ENCODE data around the gene RSPO3. TPM values are rescaled to one million over a fixed set of nuclear protein-coding genes. Genes with fewer than 3 reads are reported as not detected.

Gene RSPO3
- total RNA-seq, 1 experiment from 2014 or later = 0.11 TPM

DNA sequence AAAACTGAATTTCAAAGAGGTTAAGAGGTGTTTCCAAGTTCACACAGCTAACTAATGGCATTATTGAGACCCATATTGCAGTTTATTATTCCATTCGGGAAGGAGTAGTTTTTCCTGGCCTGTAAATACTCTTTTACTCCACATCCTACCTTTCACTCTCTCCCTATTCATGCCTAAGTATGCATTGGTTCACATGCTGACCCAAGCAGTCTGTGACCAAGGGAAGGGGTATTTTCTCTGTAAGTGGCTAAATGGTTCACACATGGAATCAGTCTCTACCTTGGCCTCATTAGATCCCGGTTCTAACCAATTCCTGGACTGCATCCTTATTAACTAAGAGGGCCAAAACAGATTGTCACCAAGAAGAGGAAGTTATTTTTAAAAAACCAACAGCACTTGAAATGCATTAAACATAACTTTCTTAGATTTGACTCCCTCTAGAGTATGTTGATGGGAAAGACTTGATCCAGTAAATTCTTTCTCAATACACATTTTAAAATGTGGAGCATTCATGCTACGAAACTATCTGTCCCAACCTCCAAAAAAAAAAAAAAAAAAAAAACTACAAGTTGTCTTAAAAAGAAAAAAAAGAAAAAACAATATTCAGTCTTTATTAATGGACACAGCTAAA, 17.8 kb upstream of the RSPO3 start:
- H3K4me3 Mint-ChIP-seq (ENCODE audit: unreplicated experiment) = no peak overlapping the region
- H3K27me3 Mint-ChIP-seq (ENCODE audit: insufficient read depth, unreplicated experiment) = no peaks in the 10 kb centered on the region
- peaks cover 5% of the 10 kb centered on the region for H3K4me1 ChIP-seq
- H3K9me3 Mint-ChIP-seq (ENCODE audit: unreplicated experiment) = no peaks in the 10 kb centered on the region
- no peaks in the 10 kb centered on the region for H3K36me3 ChIP-seq (ENCODE audit: control insufficient read depth, insufficient read depth, low read length)
- intact Hi-C loops (cut with micrococcal nuclease; ENCODE audit: unreplicated experiment) = loop anchor here (1.0 kb wide), 2 partner anchors 296 to 571 kb away; no protein-coding TSS in a partner anchor
- ChIA-PET POLR2A (no interaction called here), CTCF (no interaction called here)
- no peaks in the 10 kb centered on the region for H3K9me3 ChIP-seq
- BruUV-seq (replicated peaks) = no TSS peak
- H3K4me1 Mint-ChIP-seq (ENCODE audit: low read depth, unreplicated experiment) = peaks cover 5% of the 10 kb centered on the region
- H3K27ac Mint-ChIP-seq (ENCODE audit: unreplicated experiment) = no peak overlapping the region
- TF ChIP-seq, protein P1, sequence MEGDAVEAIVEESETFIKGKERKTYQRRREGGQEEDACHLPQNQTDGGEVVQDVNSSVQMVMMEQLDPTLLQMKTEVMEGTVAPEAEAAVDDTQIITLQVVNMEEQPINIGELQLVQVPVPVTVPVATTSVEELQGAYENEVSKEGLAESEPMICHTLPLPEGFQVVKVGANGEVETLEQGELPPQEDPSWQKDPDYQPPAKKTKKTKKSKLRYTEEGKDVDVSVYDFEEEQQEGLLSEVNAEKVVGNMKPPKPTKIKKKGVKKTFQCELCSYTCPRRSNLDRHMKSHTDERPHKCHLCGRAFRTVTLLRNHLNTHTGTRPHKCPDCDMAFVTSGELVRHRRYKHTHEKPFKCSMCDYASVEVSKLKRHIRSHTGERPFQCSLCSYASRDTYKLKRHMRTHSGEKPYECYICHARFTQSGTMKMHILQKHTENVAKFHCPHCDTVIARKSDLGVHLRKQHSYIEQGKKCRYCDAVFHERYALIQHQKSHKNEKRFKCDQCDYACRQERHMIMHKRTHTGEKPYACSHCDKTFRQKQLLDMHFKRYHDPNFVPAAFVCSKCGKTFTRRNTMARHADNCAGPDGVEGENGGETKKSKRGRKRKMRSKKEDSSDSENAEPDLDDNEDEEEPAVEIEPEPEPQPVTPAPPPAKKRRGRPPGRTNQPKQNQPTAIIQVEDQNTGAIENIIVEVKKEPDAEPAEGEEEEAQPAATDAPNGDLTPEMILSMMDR (IDR thresholded peaks at IDR 0.05; ENCODE audit: insufficient read depth in 1 of 2, low read depth in 1 of 2, low read length in 1 of 2, severe bottlenecking in 1 of 2, unreplicated experiment in 1 of 2) = peak; percentile 34 to 36
- H3K27me3 ChIP-seq (replicated peaks; ENCODE audit: control insufficient read depth, insufficient read depth, low read length) = no peaks in the 10 kb centered on the region
- no peak for DNase-seq
- no peak overlapping the region for H3K4me3 ChIP-seq (ENCODE audit: low read depth, low read length)
- H3K36me3 Mint-ChIP-seq (ENCODE audit: insufficient read depth, unreplicated experiment) = peaks cover 6% of the 10 kb centered on the region

DNA sequence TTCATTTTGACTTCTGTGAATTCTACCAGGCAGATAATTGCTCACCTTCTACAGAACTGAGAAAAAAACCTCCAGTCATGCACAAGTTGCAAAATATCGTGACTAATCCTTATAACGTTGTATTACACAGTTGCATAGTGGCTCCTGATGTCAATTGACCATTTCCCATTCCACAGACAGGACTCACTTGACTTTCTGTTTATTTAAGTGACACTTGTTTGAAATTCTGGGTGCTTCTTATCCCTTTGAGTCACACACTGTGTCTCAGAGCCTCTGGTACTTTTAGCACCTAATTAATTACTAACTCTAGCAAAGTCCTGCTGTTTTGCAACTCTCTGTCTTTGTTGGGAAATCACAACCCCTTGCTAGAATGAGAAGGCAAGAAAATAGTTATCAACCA, 16.2 kb upstream of the RSPO3 start:
- ChIA-PET POLR2A (no interaction called here), CTCF (no interaction called here)
- Mint-ChIP-seq H3K9me3 (ENCODE audit: unreplicated experiment) (no peaks in the 10 kb centered on the region), H3K4me3 (ENCODE audit: unreplicated experiment) (no peak overlapping the region), H3K27me3 (ENCODE audit: insufficient read depth, unreplicated experiment) (no peaks in the 10 kb centered on the region), H3K4me1 (ENCODE audit: low read depth, unreplicated experiment) (peaks cover 5% of the 10 kb centered on the region), H3K27ac (ENCODE audit: unreplicated experiment) (no peak overlapping the region), H3K36me3 (ENCODE audit: insufficient read depth, unreplicated experiment) (peaks cover 6% of the 10 kb centered on the region)
- no peak for DNase-seq
- Histone ChIP-seq H3K36me3 (ENCODE audit: control insufficient read depth, insufficient read depth, low read length) (no peaks in the 10 kb centered on the region), H3K9me3 (no peaks in the 10 kb centered on the region), H3K27me3 (replicated peaks; ENCODE audit: control insufficient read depth, insufficient read depth, low read length) (no peaks in the 10 kb centered on the region), H3K4me3 (ENCODE audit: low read depth, low read length) (no peak overlapping the region), H3K4me1 (peaks cover 5% of the 10 kb centered on the region)
- TF ChIP-seq, protein P1 (IDR thresholded peaks at IDR 0.05; ENCODE audit: insufficient read depth in 1 of 2, low read depth in 1 of 2, low read length in 1 of 2, severe bottlenecking in 1 of 2, unreplicated experiment in 1 of 2) = no peak
- BruUV-seq (replicated peaks) = no TSS peak
- intact Hi-C loops (cut with micrococcal nuclease; ENCODE audit: unreplicated experiment) = no loop called here

DNA sequence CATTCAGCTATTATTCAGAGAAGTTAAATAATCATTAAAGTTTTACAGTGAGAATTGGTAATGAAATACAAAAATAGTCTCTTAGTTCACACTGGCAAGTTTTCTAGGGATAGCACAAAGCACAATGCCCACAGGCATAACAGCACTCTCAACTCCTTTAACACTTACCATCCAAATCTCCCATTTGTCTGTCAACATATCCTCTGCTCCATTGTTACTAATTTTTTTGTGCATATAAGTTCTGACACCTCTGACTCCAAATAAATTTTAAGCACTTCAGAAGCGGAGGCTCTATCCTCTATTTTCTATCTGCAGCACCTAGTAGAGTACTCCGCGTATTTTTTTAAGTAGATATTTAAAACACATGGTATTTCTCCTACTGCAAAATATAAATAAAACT, 15.6 kb upstream of the RSPO3 start:
- no peaks in the 10 kb centered on the region for H3K27me3 Mint-ChIP-seq (ENCODE audit: insufficient read depth, unreplicated experiment)
- no peak overlapping the region for H3K4me3 Mint-ChIP-seq (ENCODE audit: unreplicated experiment)
- no peak overlapping the region for H3K27ac Mint-ChIP-seq (ENCODE audit: unreplicated experiment)
- ChIA-PET POLR2A (no interaction called here), CTCF (no interaction called here)
- peaks cover 5% of the 10 kb centered on the region for H3K4me1 Mint-ChIP-seq (ENCODE audit: low read depth, unreplicated experiment)
- peaks cover 6% of the 10 kb centered on the region for H3K36me3 Mint-ChIP-seq (ENCODE audit: insufficient read depth, unreplicated experiment)
- H3K9me3 Mint-ChIP-seq (ENCODE audit: unreplicated experiment) = no peaks in the 10 kb centered on the region
- Histone ChIP-seq H3K36me3 (ENCODE audit: control insufficient read depth, insufficient read depth, low read length) (no peaks in the 10 kb centered on the region), H3K9me3 (no peaks in the 10 kb centered on the region), H3K4me3 (ENCODE audit: low read depth, low read length) (no peak overlapping the region), H3K4me1 (peaks cover 5% of the 10 kb centered on the region), H3K27me3 (replicated peaks; ENCODE audit: control insufficient read depth, insufficient read depth, low read length) (no peaks in the 10 kb centered on the region)
- no peak for DNase-seq
- intact Hi-C loops (cut with micrococcal nuclease; ENCODE audit: unreplicated experiment) = no loop called here
- BruUV-seq (replicated peaks) = no TSS peak
- TF ChIP-seq, protein P1 (IDR thresholded peaks at IDR 0.05; ENCODE audit: insufficient read depth in 1 of 2, low read depth in 1 of 2, low read length in 1 of 2, severe bottlenecking in 1 of 2, unreplicated experiment in 1 of 2) = no peak
